HepG2 (cell line): ENCODE results near the gene RGS19. TPM values are rescaled to one million over a fixed set of nuclear protein-coding genes. Genes with fewer than 3 reads are reported as not detected.

Experiments
- BCL6 ChIP-seq: IDR thresholded peaks from 2 replicates; pipeline ENCODE4 v1.6.1; 2016; ENCODE audit warnings: missing genetic modification reagents, missing compliant biosample characterization
- EEA1 ChIP-seq: sonication (generic); formaldehyde crosslinking; IDR thresholded peaks from 2 replicates; pipeline ENCODE4 v1.5.1; 2020; ENCODE audit warnings: mild to moderate bottlenecking, missing genetic modification reagents, borderline replicate concordance
- ELF3 ChIP-seq: IDR thresholded peaks from 2 replicates; pipeline ENCODE4 v1.6.1; 2016; ENCODE audit warnings: missing genetic modification reagents, missing compliant biosample characterization
- FOXJ3 ChIP-seq: sonication (generic); formaldehyde crosslinking; IDR thresholded peaks from 2 replicates; pipeline ENCODE4 v1.4.0; 2020; ENCODE audit warnings: missing genetic modification reagents, mild to moderate bottlenecking, borderline replicate concordance
- HDAC1 ChIP-seq: sonication (generic); formaldehyde crosslinking; IDR thresholded peaks from 2 replicates; pipeline ENCODE4 v1.5.1; 2020; ENCODE audit warnings: mild to moderate bottlenecking, missing genetic modification reagents
- MIER2 ChIP-seq: IDR thresholded peaks from 2 replicates; pipeline ENCODE4 v1.6.1; 2016; ENCODE audit warnings: missing biosample characterization, missing genetic modification reagents
- NFAT5 ChIP-seq: sonication (generic); formaldehyde crosslinking; IDR thresholded peaks from 2 replicates; pipeline ENCODE4 v1.4.0; 2020; ENCODE audit warnings: missing genetic modification reagents
- SIX1 ChIP-seq: sonication (generic); formaldehyde crosslinking; IDR thresholded peaks from 2 replicates; pipeline ENCODE4 v1.4.0; 2020; ENCODE audit warnings: missing genetic modification reagents, borderline replicate concordance
- ZBTB25 ChIP-seq: IDR thresholded peaks from 2 replicates; pipeline ENCODE4 v1.6.1; 2018; ENCODE audit warnings: missing genetic modification reagents
- ZNF264 ChIP-seq: sonication (generic); formaldehyde crosslinking; IDR thresholded peaks from 2 replicates; pipeline ENCODE4 v1.4.0; 2020; ENCODE audit warnings: missing genetic modification reagents
- ZNF331 ChIP-seq: sonication (generic); formaldehyde crosslinking; IDR thresholded peaks from 2 replicates; pipeline ENCODE4 v1.4.0; 2020; ENCODE audit warnings: missing genetic modification reagents
- ZNF644 ChIP-seq: IDR thresholded peaks from 2 replicates; pipeline ENCODE4 v1.6.1; 2016; ENCODE audit warnings: low read depth
- ZNF646 ChIP-seq: sonication (generic); formaldehyde crosslinking; IDR thresholded peaks from 2 replicates; pipeline ENCODE4 v1.9.0; 2021; ENCODE audit warnings: mild to moderate bottlenecking, missing genetic modification reagents
- ZSCAN12 ChIP-seq: sonication (generic); formaldehyde crosslinking; IDR thresholded peaks from 2 replicates; pipeline ENCODE4 v1.9.0; 2021; ENCODE audit warnings: mild to moderate bottlenecking, missing genetic modification reagents
- ZSCAN20 ChIP-seq: sonication (generic); formaldehyde crosslinking; IDR thresholded peaks from 2 replicates; pipeline ENCODE4 v1.4.0; 2020; ENCODE audit warnings: missing genetic modification reagents, mild to moderate bottlenecking, borderline replicate concordance
- polyA plus RNA-seq, 8 experiments: library from polyadenylated mRNA; depleted of rRNA in 3 of 8; stranded (reverse) in 7 of 8; unstranded in 1 of 8; fragments of >200 nt; fragmentation: Illumina TruSeq in 4 of 8; extraction: Trizol in 4 of 8; gene quantifications; 2 replicates each; pipeline versions ENCODE4 v1.2.1 to v1.2.3, GENCODE V29; 2011 to 2016; ENCODE audit warnings: low read depth in 4 of 8, missing spikeins in 1 of 8, mixed read lengths in 1 of 8; ENCODE audit not compliant: insufficient read depth in 1 of 8
- total RNA-seq, 5 experiments: library from RNA; depleted of rRNA; stranded (reverse); fragments of >200 nt; fragmentation: Illumina TruSeq; extraction: Trizol; gene quantifications; 2 replicates each; pipeline ENCODE4 v1.2.3, GENCODE V29; 2016; ENCODE audit warnings: low read depth in 1 of 5

RGS19 gene
- total and polyA plus RNA-seq, 2 of the 13 experiments (the other 11 are each of a cell fraction or from before 2014, with no cell fraction given) = 10.7 to 11.9 TPM

- TF ChIP-seq ZBTB25 (CRISPR knock-in tag) (0 out of 2 replicates have a peak, but pooled peaks have one; percentile 42), ZNF644 (CRISPR knock-in tag) (no peak), SIX1 (CRISPR knock-in tag) (no peak), ZSCAN20 (CRISPR knock-in tag) (no peak; the same call in 1 of the 2 replicates), ZSCAN12 (CRISPR knock-in tag) (0 out of 2 replicates have a peak, but pooled peaks have one; percentile 24), ZNF331 (CRISPR knock-in tag) (peak; percentile 46; the same call in 1 of the 2 replicates), EEA1 (peak; percentile 21; the same call in 1 of the 2 replicates), HDAC1 (CRISPR knock-in tag) (peak; percentile 58; the same call in 1 of the 2 replicates), MIER2 (CRISPR knock-in tag) (0 out of 2 replicates have a peak, but pooled peaks have one; percentile 55), FOXJ3 (no peak), BCL6 (CRISPR knock-in tag) (no peak; the same call in 1 of the 2 replicates), NFAT5 (CRISPR knock-in tag) (no peak), ELF3 (CRISPR knock-in tag) (peak; percentile 30; the same call in 1 of the 2 replicates), ZNF264 (CRISPR knock-in tag) (peak; percentile 33; the same call in 1 of the 2 replicates), ZNF646 (CRISPR knock-in tag) (0 out of 2 replicates have a peak, but pooled peaks have one; percentile 51)
Observed at GRCh38 chr20:64057628-64058498, 21.5 kb downstream of the RGS19 start (continued).
